GM19043 (cell line): ENCODE results near the gene ZNF469.
"Not testable (repeated sequence)": the region's sequence is repeated elsewhere in the genome, so short reads cannot be mapped to it uniquely, and the experiment has no call there.

Experiments used
- ATAC-seq: cut with Tn5 transposase; IDR thresholded peaks from one replicate; pipeline ENCODE4 v1.9.1; 2021; ENCODE audit warnings: low read depth; ENCODE audit not compliant: unreplicated experiment

ZNF469 gene

GRCh38 chr16:88405216-88406060 lies 22.7 kb downstream of the ZNF469 start:
- ATAC-seq: no peak

GRCh38 chr16:88406096-88407041 lies 23.6 kb downstream of the ZNF469 start:
- ATAC-seq: no peak

GRCh38 chr16:88407042-88407420 lies 24.3 kb downstream of the ZNF469 start:
- no peak for ATAC-seq

GRCh38 chr16:88407807-88408206 lies 25.0 kb downstream of the ZNF469 start:
- no peak for ATAC-seq

- no peak for ATAC-seq
Measured at GRCh38 chr16:88408561-88409142, 25.9 kb downstream of the ZNF469 start.

- no peak for ATAC-seq
Measured at GRCh38 chr16:88409296-88410065, 26.7 kb downstream of the ZNF469 start.

- ATAC-seq: not testable (repeated sequence)
Measured at GRCh38 chr16:88410297-88410968, 27.7 kb downstream of the ZNF469 start.

- ATAC-seq: no peak
Measured at GRCh38 chr16:88411951-88412576, 29.3 kb downstream of the ZNF469 start.

GRCh38 chr16:88412766-88413165 lies 30.0 kb downstream of the ZNF469 start:
- ATAC-seq: no peak

GRCh38 chr16:88413231-88413630 lies 30.5 kb downstream of the ZNF469 start:
- no peak for ATAC-seq

- no peak for ATAC-seq
Measured at GRCh38 chr16:88413631-88414030, 30.9 kb downstream of the ZNF469 start.

- ATAC-seq: no peak
Measured at GRCh38 chr16:88414521-88415380, 32.0 kb downstream of the ZNF469 start.

- no peak for ATAC-seq
Measured at GRCh38 chr16:88415381-88415705, 32.6 kb downstream of the ZNF469 start.

GRCh38 chr16:88415713-88416323 lies 33.1 kb downstream of the ZNF469 start:
- ATAC-seq: no peak

- ATAC-seq: no peak
Measured at GRCh38 chr16:88416686-88417085, 33.9 kb downstream of the ZNF469 start.

GRCh38 chr16:88417684-88418476 lies 35.1 kb downstream of the ZNF469 start:
- ATAC-seq: no peak

GRCh38 chr16:88418869-88419268 lies 36.1 kb downstream of the ZNF469 start:
- ATAC-seq: no peak
